Keratinocyte (primary cell): ENCODE measurements around the gene BCAM. TPM values are rescaled to one million over a fixed set of nuclear protein-coding genes. Genes with fewer than 3 reads are reported as not detected.

Experiments used
- DNase-seq: peaks from one replicate; pipeline ENCODE4 v3.0.0-alpha.2; 2011; ENCODE audit warnings: low read depth, missing footprints, low spot score
- FAIRE-seq: peaks from 2 replicates; lab custom pipeline; 2011; peaks lifted over from hg19 to GRCh38; lab: Jason Lieb, UNC
- H2AFZ ChIP-seq: 2 replicates; pipeline ENCODE4 v1.6.0; 2012; ENCODE audit warnings: low read length, control low read depth, inconsistent platforms; ENCODE audit not compliant: control insufficient read depth
- H3K27ac ChIP-seq: 2 replicates; pipeline ENCODE4 v1.5.1; 2011; ENCODE audit warnings: low read length; ENCODE audit not compliant: control insufficient read depth, insufficient read depth
- H3K27me3 ChIP-seq: 3 replicates; pipeline ENCODE4 v1.6.0; 2011; ENCODE audit warnings: low read length; ENCODE audit not compliant: control insufficient read depth, insufficient read depth; ENCODE audit errors: extremely low read depth
- H3K36me3 ChIP-seq, 2 experiments: 2 replicates in 1 of 2; 3 replicates in 1 of 2; pipeline ENCODE4 v1.5.1; 2011; ENCODE audit warnings: low read length in 2 of 2, mild to moderate bottlenecking in 1 of 2; ENCODE audit not compliant: control insufficient read depth in 2 of 2, insufficient read depth in 2 of 2; ENCODE audit errors: extremely low read depth in 1 of 2
- H3K4me1 ChIP-seq: 3 replicates; pipeline ENCODE4 v1.5.1; 2011; ENCODE audit warnings: low read length; ENCODE audit not compliant: control insufficient read depth, insufficient read depth; ENCODE audit errors: extremely low read depth
- H3K4me2 ChIP-seq: 3 replicates; pipeline ENCODE4 v1.6.0; 2011; ENCODE audit warnings: low read depth, low read length; ENCODE audit not compliant: control insufficient read depth, insufficient read depth; ENCODE audit errors: extremely low read depth
- H3K4me3 ChIP-seq, 3 experiments: fragments of 200-600 bp in 1 of 3; sonication (generic) in 1 of 3; 2 replicates in 2 of 3; 3 replicates in 1 of 3; pipeline ENCODE4 v1.5.1; 2011 to 2016; ENCODE audit warnings: low read length in 3 of 3, mild to moderate bottlenecking in 3 of 3, control low read depth in 2 of 3, inconsistent platforms in 1 of 3, low read depth in 1 of 3, mixed read lengths in 1 of 3, mixed run types in 1 of 3, moderate library complexity in 1 of 3; ENCODE audit not compliant: control insufficient read depth in 2 of 3, insufficient read depth in 2 of 3; ENCODE audit errors: extremely low read depth in 1 of 3
- H3K79me2 ChIP-seq: 2 replicates; pipeline ENCODE4 v1.6.0; 2012; ENCODE audit warnings: low read length; ENCODE audit not compliant: control insufficient read depth, insufficient read depth
- H3K9ac ChIP-seq: 3 replicates; pipeline ENCODE4 v1.6.0; 2011; ENCODE audit warnings: low read length; ENCODE audit not compliant: control insufficient read depth, insufficient read depth; ENCODE audit errors: extremely low read depth
- H3K9me1 ChIP-seq: 3 replicates; pipeline ENCODE4 v1.6.0; 2011; ENCODE audit warnings: low read length; ENCODE audit not compliant: control insufficient read depth, insufficient read depth; ENCODE audit errors: extremely low read depth
- H3K9me3 ChIP-seq: 2 replicates; pipeline ENCODE4 v1.5.1; 2012; ENCODE audit warnings: low read depth, low read length; ENCODE audit not compliant: control insufficient read depth
- H4K20me1 ChIP-seq: 3 replicates; pipeline ENCODE4 v1.6.0; 2011; ENCODE audit warnings: low read length; ENCODE audit not compliant: control insufficient read depth, insufficient read depth; ENCODE audit errors: extremely low read depth
- CTCF ChIP-seq, 3 experiments: IDR thresholded peaks in 1 of 3; conservative IDR thresholded peaks in 1 of 3; optimal IDR thresholded peaks in 1 of 3; 2 replicates in 2 of 3; 3 replicates in 1 of 3; pipeline versions ENCODE3 to v1.5.1; 2011; ENCODE audit warnings: low read length in 3 of 3, mild to moderate bottlenecking in 3 of 3, moderate library complexity in 2 of 3, control low read depth in 1 of 3, inconsistent platforms in 1 of 3; ENCODE audit not compliant: insufficient read depth in 2 of 3; ENCODE audit errors: extremely low read depth in 1 of 3
- EZH2 ChIP-seq: IDR thresholded peaks from one replicate; pipeline ENCODE4 v1.6.1; 2012; ENCODE audit warnings: inconsistent platforms, mild to moderate bottlenecking, low read length, moderate library complexity
- dilution Hi-C: fragments of 300-500 bp; cut with MboI; formaldehyde crosslinking; loops from one replicate; pipeline ENCODE4 v1.7.0; 2020; ENCODE audit warnings: low sequenced_read_pairs; ENCODE audit not compliant: extremely low pct_ligation_motif_present
- polyA plus RNA-seq, 5 experiments: library from polyadenylated mRNA; depleted of rRNA in 3 of 5; stranded (reverse) in 3 of 5; stranded (forward) in 1 of 5; unstranded in 1 of 5; fragments of >200 nt; gene quantifications; 1 replicate in 1 of 5; 2 replicates in 3 of 5; 3 replicates in 1 of 5; pipeline versions ENCODE4 v1.2.1 to v1.2.3, GENCODE V29; 2011 to 2012; ENCODE audit warnings: missing spikeins in 2 of 5, low read depth in 1 of 5, low replicate concordance in 1 of 5

The BCAM gene
- polyA plus RNA-seq, 1 donor (not counting 4 experiments of a cell fraction or from before 2014, with no cell fraction given) = 13.6 TPM

DNA sequence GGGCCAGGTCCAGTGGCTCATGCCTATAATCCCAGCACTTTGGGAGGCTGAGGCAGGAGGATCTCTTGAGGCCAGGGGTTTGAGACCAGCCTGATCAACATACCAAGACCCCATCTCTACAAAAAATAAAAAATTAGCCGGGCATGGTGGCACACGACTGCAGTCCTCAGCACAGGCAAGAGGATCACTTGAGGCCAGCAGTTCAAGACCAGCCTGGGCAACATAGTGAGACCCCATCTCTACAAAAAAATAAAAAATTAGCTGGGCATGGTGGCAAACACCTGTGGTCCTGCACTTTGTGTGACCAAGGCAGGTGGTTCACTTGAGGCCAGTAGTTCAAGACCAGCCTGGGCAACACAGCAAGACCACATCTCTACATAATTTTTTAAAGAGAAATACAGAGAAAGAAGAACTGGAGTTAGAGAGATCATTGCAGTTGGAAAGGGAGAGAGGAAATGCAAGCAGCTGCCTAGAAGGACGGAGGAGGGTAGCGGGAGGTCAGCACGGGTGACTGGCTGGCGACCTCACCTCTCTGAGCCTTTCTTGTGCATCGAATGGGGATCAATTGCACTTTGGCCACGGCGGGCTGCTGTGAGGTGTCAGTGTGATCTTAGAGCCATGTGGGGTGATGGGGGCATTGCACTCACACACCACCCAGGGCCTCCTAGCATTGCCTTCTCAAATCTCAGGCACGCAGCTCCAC, 13.9 kb downstream of the BCAM start:
- H3K9ac ChIP-seq = no peak overlapping the region
- no peak for FAIRE-seq

DNA sequence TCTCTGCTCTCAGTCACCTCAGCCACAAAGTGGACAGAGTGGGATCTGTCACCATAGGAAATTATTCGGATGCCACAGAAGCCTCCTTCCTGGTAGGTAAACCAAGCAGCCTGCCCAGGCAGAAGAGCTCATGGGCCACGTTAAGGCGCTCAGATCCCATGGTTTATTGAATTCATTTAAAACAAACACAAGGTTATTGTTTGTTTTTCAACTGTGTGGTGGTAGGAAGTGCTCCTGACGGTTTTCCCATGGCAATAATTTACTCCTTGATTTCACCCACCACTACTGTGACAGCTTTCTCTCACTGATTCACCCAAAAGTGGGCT, 14.4 kb downstream of the BCAM start:
- H3K9me3 ChIP-seq = no peaks in the 10 kb centered on the region
- H2AFZ ChIP-seq = no peak overlapping the region
- dilution Hi-C loops = no loop called here
- H3K4me2 ChIP-seq = no peak overlapping the region
- DNase-seq (no peak), FAIRE-seq (no peak)
- no peak overlapping the region for H3K27ac ChIP-seq
- H3K4me1 ChIP-seq = no peaks in the 10 kb centered on the region
- H3K4me3 ChIP-seq = no peak overlapping the region
- H3K27me3 ChIP-seq = peaks cover 17% of the 10 kb centered on the region
- no peaks in the 10 kb centered on the region for H3K79me2 ChIP-seq
- H3K36me3 ChIP-seq = peaks cover 0 to 8% of the 10 kb centered on the region in 2 experiments
- no peaks in the 10 kb centered on the region for H4K20me1 ChIP-seq
- no peaks in the 10 kb centered on the region for H3K9me1 ChIP-seq
- no peak overlapping the region for H3K9ac ChIP-seq
- TF ChIP-seq CTCF (optimal IDR thresholded peaks at IDR 0.05 in 1 of 3, IDR thresholded peaks at IDR 0.05 in 1 of 3, conservative IDR thresholded peaks at IDR 0.05 in 1 of 3; ENCODE audit: extremely low read depth in 1 of 3, insufficient read depth in 2 of 3, low read length in 3 of 3) (no peak), EZH2 (no peak)

More for the DNA sequence above, 13.9 kb downstream of the BCAM start:
- Histone ChIP-seq H3K4me1 (no peaks in the 10 kb centered on the region), H3K9me3 (no peaks in the 10 kb centered on the region), H3K9me1 (no peaks in the 10 kb centered on the region), H3K79me2 (no peaks in the 10 kb centered on the region), H4K20me1 (no peaks in the 10 kb centered on the region), H3K4me3 (no peak overlapping the region), H3K36me3 (peaks cover 0 to 10% of the 10 kb centered on the region in 2 experiments), H3K27me3 (peaks cover 17% of the 10 kb centered on the region), H2AFZ (no peak overlapping the region), H3K4me2 (no peak overlapping the region), H3K27ac (no peak overlapping the region)
- dilution Hi-C loops = no loop called here
- DNase-seq = no peak
- TF ChIP-seq CTCF (optimal IDR thresholded peaks at IDR 0.05 in 1 of 3, IDR thresholded peaks at IDR 0.05 in 1 of 3, conservative IDR thresholded peaks at IDR 0.05 in 1 of 3; ENCODE audit: extremely low read depth in 1 of 3, insufficient read depth in 2 of 3, low read length in 3 of 3) = no peak
- TF ChIP-seq EZH2 = no peak
